GM18508 (cell line): ENCODE data around the gene PCGF2.

Experiments
- ATAC-seq: cut with Tn5 transposase; IDR thresholded peaks from one replicate; pipeline ENCODE4 v1.9.1; 2021; ENCODE audit warnings: moderate number of reproducible peaks; ENCODE audit not compliant: insufficient read depth, unreplicated experiment

PCGF2 gene

GRCh38 chr17:38719943-38720641 lies 28.0 kb downstream of the PCGF2 start:
- ATAC-seq: no peak

GRCh38 chr17:38719289-38719942 lies 28.7 kb downstream of the PCGF2 start:
- no peak for ATAC-seq

- no peak for ATAC-seq
Observed at GRCh38 chr17:38717139-38717745, 30.9 kb downstream of the PCGF2 start.

- no peak for ATAC-seq
Observed at GRCh38 chr17:38716368-38717005, 31.6 kb downstream of the PCGF2 start.

- no peak for ATAC-seq
Observed at GRCh38 chr17:38715216-38715943, 32.8 kb downstream of the PCGF2 start.

- ATAC-seq: no peak
Observed at GRCh38 chr17:38713456-38714075, 34.6 kb downstream of the PCGF2 start.

- ATAC-seq: no peak
Observed at GRCh38 chr17:38712593-38712992, 35.5 kb downstream of the PCGF2 start.

- ATAC-seq: no peak
Observed at GRCh38 chr17:38711792-38712571, 36.2 kb downstream of the PCGF2 start.

- ATAC-seq: no peak
Observed at GRCh38 chr17:38710985-38711384, 37.2 kb downstream of the PCGF2 start.

GRCh38 chr17:38710604-38710962 lies 37.6 kb downstream of the PCGF2 start:
- no peak for ATAC-seq

GRCh38 chr17:38709864-38710603 lies 38.1 kb downstream of the PCGF2 start:
- ATAC-seq: no peak

- no peak for ATAC-seq
Observed at GRCh38 chr17:38709104-38709820, 38.9 kb downstream of the PCGF2 start.

GRCh38 chr17:38707678-38708351 lies 40.3 kb downstream of the PCGF2 start:
- no peak for ATAC-seq

- ATAC-seq: no peak
Observed at GRCh38 chr17:38706505-38707216, 41.5 kb downstream of the PCGF2 start.

GRCh38 chr17:38705803-38706504 lies 42.2 kb downstream of the PCGF2 start:
- no peak for ATAC-seq

- ATAC-seq: no peak
Observed at GRCh38 chr17:38705523-38705802, 42.7 kb downstream of the PCGF2 start.
